ENCODE results near the gene B4GALNT4. TPM values are rescaled to one million over a fixed set of nuclear protein-coding genes. Genes with fewer than 3 reads are reported as not detected.
"Not testable (repeated sequence)": the region's sequence is repeated elsewhere in the genome, so short reads cannot be mapped to it uniquely, and the experiment has no call there.

Gene B4GALNT4
- total RNA-seq = 0.28 TPM

GRCh38 chr11:369336-370018 lies at the start of gene B4GALNT4:
Gene B4GALNT4, plus strand, starts transcription at chr11:369499. Its CDS starts 305 bp downstream, at chr11:369804.
- no peak for DNase-seq (ENCODE audit: low spot score)
- ATAC-seq = no peak

DNA sequence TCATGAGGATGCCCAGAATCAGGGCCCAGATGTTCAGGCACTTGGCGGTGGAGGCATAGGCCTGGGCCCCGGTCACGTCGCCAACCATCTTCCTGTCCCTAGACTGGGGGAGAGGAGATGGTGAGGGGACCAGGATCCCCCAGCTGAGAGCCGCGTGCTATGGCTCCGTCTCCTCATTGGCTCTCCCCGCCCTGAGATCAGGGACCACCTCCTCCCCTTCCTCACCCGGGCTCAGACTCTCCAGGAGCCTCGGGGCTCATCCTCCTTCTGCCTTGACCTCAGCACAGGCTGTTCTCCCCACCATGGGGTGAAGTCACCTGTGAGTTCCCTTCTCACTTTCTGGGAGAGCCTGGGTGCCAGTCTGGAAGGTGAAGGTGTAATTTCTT lies 49.4 kb upstream of the B4GALNT4 start:
- peak; percentile 0 for ATAC-seq
- not testable (repeated sequence) for DNase-seq (ENCODE audit: low spot score)

- ATAC-seq (no peak), DNase-seq (ENCODE audit: low spot score) (no peak)
These were observed 45.1 kb upstream of the B4GALNT4 start for GRCh38 chr11:324156-324555.

GRCh38 chr11:324593-325517 lies 44.4 kb upstream of the B4GALNT4 start:
- DNase-seq (ENCODE audit: low spot score); ATAC-seq: not testable (repeated sequence)

- DNase-seq (ENCODE audit: low spot score) (no peak), ATAC-seq (no peak)
These were observed 43.3 kb upstream of the B4GALNT4 start for GRCh38 chr11:325796-326591.

- ATAC-seq = no peak
- no peak for DNase-seq (ENCODE audit: low spot score)
These were observed 42.8 kb upstream of the B4GALNT4 start for GRCh38 chr11:326592-326841.

- peak; percentile 79 for ATAC-seq
- peak; percentile 83 for DNase-seq (ENCODE audit: low spot score)
These were observed 42.3 kb upstream of the B4GALNT4 start for GRCh38 chr11:326842-327580.

GRCh38 chr11:327581-327923 lies 41.7 kb upstream of the B4GALNT4 start:
- DNase-seq (ENCODE audit: low spot score) (no peak), ATAC-seq (no peak)

- ATAC-seq (no peak), DNase-seq (ENCODE audit: low spot score) (no peak)
These were observed 41.3 kb upstream of the B4GALNT4 start for GRCh38 chr11:328012-328411.

DNA sequence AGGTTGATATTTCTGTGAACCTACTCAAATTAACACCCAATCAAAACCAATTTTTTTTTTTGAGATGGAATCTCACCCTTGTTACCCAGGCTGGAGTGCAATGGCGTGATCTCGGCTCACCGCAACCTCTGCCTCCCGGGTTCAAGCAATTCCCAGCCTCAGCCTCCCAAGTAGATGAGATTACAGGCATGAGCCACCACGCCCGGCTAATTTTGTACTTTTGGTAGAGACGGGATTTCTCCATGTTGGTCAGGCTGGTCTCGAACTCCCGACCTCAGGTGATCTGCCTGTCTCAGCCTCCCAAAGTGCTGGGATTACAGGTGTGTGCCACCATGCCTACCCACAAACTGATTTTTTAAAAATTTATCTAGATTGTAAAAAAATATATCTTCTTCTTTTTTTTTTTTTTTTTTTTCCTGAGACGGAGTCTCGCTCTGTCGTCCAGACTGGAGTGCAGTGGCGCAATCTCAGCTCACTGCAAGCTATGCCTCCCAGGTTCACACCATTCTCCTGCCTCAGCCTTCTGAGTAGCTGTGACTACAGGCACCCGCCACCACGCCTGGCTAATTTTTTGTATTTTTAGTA lies 40.7 kb upstream of the B4GALNT4 start:
- not testable (repeated sequence) for DNase-seq (ENCODE audit: low spot score)

DNA sequence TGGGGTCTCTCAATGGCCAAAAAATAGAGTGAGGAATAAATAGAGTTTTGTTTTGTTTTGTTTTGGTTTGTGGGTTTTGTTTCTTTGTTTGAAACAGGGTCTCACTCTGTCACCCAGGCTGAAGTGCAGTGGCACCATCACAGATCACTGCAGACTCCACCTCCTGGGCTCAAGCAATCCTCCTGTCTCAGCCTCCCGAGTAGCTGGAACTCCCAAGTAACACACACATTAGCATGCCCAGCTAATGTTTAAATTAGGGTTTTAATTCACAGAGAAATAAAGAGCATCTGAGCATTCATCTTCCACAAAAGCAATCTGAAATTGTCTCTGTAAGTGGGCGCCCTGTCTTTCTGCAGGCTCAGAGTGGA lies 39.4 kb upstream of the B4GALNT4 start:
- ATAC-seq = no peak
- no peak for DNase-seq (ENCODE audit: low spot score)

More for the DNA sequence above, 40.7 kb upstream of the B4GALNT4 start:
- ATAC-seq = not testable (repeated sequence)

DNA sequence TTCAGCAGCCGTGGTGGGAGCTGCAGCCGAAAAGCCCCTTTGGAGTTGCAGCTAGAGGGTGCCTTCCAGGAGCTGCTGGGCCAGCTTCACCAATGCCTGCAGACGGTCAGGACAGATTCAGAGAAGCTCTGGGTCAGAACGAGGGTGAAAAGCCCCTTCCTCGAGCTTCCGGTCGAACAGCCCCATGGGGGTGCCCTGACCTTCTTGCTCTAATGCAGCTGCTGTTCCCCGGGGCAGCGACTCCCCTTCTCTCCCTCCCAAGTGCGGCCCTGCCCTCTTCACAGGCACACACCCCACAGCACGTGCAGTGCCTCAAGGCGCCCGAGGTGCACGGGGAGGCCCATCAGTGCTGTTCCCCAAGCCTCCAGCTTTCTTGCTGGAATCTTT lies 39.0 kb upstream of the B4GALNT4 start:
- ATAC-seq (no peak), DNase-seq (ENCODE audit: low spot score) (no peak)

DNA sequence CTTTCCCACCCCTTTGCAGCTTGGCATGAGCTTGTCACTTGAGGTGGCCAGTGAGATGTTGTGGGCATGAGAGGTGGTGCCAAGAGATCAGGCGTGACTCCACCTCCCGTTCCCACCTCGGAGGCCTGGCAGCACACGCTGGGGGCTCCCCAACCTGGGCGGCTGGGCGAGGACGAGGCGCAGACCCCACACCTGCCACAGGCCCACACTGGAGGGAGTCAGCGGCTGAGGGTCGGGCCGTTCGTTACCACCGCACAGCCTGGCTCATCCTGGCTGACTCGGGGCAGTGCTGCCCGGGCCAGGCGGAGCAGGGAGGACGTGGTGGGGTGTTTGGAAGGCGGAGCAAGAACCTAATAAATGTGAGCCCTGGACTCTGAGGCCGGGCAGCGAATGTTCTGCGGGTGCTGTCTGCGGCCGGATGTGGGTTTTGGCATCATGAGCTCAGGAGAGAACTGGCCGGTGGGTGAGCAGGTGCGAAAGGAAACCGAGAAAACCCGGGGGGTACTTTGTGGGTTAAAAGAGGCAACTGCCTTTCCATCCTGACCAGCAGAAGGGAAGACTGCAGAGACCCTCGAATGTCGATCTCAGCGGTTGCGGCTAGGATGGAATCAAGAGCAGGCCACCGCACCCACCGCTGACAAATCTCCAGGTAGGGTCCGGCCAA lies 38.5 kb upstream of the B4GALNT4 start:
- DNase-seq (ENCODE audit: low spot score) (no peak), ATAC-seq (no peak)

DNA sequence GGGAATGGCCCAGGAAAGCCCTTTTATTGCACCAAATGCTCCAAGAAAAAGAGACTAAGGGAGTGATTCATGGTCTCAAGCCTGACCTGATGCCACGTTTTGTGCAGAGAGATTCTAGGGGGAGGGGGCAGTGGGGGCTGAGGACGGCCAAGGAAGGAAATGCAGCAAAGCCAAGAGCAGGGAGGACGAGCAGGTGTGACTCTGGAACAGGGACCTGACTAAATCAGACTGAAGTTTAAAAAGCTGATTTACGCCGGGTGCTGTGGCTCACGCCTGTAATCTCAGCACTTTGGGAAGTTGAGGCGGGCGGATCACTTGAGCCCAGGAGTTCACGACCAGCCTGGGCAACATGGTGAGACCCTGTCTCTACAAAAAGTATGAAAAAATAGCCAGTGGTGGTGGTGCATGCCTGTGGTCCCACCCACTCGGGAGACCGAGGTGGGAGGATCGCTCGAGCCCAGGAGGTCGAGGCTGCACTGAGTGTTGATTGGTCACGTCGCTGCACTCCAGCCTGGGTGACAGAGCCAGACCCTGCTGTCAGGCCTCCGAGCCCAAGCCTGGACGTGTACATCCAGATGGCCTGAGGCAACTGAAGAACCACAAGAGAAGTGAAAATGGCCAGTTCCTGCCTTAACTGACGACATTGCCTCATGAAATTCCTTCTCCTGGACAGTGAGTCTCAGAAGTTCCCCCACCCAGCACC lies 37.8 kb upstream of the B4GALNT4 start:
- no peak for DNase-seq (ENCODE audit: low spot score)
- ATAC-seq = no peak

GRCh38 chr11:332651-333480 lies 36.4 kb upstream of the B4GALNT4 start:
- DNase-seq (ENCODE audit: low spot score) = no peak

DNA sequence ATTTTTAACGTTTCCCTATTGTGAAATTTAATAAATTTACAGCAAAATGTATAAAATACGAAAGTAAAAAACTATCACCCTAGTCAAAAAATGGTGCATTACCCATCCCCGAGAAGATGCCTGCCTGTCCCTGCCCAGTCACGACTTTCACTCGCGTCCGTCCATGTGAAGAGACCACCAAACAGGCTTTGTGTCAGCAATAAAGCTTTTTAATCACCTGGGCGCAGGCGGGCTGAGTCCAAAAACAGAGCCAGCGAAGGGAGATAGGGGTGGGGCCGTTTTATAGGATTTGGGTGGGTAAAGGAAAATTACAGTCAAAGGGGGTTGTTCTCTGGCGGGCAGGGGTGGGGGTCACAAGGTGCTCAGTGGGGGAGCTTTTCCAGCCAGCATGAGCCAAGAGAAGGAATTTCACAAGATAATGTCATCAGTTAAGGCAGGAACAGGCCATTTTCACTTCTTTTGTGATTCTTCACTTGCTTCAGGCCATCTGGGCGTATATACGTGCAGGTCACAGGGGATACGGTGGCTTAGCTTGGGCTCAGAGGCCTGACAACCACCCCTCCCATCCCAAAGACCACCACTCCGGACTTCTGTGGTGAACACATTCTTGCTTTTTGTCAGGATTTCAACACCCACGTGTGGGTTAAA lies 35.6 kb upstream of the B4GALNT4 start:
- ATAC-seq; DNase-seq (ENCODE audit: low spot score): not testable (repeated sequence)

More at GRCh38 chr11:332651-333480, 36.4 kb upstream of the B4GALNT4 start:
- no peak for ATAC-seq

DNA sequence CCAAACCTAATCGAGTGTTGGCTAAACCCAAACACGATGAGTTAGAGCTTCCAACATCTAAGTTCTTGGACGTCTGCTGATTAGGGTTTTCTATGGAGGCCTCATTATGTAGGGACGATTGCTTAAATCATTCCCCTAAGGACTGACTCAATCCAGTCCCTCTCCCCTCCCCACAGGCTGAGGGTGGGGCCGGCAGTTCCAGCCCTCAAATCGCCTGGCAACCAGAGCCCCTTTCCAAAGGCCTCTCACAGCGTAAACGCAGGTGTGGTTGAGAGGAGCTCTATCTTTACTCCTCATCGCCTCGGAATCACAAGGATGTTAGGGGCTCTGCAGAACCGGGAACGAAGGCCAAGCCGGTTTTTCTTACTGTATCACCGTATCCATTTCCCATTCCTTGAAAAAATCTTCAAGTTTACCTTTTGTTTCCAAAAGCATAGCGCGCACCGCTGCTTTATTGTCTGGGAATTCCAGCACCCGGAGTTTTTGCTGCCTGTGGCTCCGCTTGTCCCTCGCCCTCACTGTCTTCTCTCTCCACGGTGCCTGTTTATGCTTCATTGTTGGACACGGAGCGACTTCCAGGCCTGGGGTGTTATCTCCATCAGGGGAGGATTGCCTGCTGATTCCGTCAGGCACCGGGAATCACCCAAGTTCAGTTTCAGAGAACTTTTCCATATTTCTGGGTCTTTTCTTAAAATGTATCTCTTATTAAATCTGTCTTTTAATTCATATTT lies 34.9 kb upstream of the B4GALNT4 start:
- DNase-seq (ENCODE audit: low spot score) (no peak), ATAC-seq (no peak)

Measured in left lobe of liver (tissue), 2 donors.